Hepatocyte (in vitro differentiated cells): ENCODE results near the gene CYYR1.

Source experiments
- CTCF ChIP-seq: fragments of 200-600 bp; sonication (generic); IDR thresholded peaks from 2 replicates; pipeline ENCODE4 v1.5.1; 2016; ENCODE audit warnings: antibody characterized with exemption, mild to moderate bottlenecking; ENCODE audit not compliant: poor library complexity
- EZH2 ChIP-seq: fragments of 200-600 bp; sonication (generic); IDR thresholded peaks from 2 replicates; pipeline ENCODE4 v1.6.1; 2016; ENCODE audit warnings: antibody characterized with exemption, mild to moderate bottlenecking, borderline replicate concordance
- EZH2phosphoT487 ChIP-seq: fragments of 200-600 bp; sonication (generic); IDR thresholded peaks from one replicate; pipeline ENCODE4 v1.6.1; 2018; ENCODE audit warnings: antibody characterized with exemption, mild to moderate bottlenecking, low read depth, moderate library complexity; ENCODE audit not compliant: unreplicated experiment, severe bottlenecking

GRCh38 chr21:26421724-26422123 lies 151.4 kb downstream of the CYYR1 start:
- no peak for TF ChIP-seq CTCF
- TF ChIP-seq EZH2phosphoT487: no peak
- TF ChIP-seq EZH2: no peak
